ENCODE data around the gene SMCO4.

- TF ChIP-seq GATA2 (IDR thresholded peaks at IDR 0.05; ENCODE audit: low read depth, low read length) = no peak
- TF ChIP-seq GATA3 (IDR thresholded peaks at IDR 0.05; ENCODE audit: low read depth, low read length) = no peak
Measured at GRCh38 chr11:93543292-93543977, at the start of gene SMCO4.

Data from SH-SY5Y (cell line).